Stimulated activated CD8-positive, alpha-beta memory T cell treated with anti-CD3 and anti-CD28 coated beads, Interleukin-12 subunit alpha, Interleukin-12 subunit beta, amount 100 ng/mL, for 4 hours (primary cell): ENCODE data around the gene NFIA.
"Not testable (repeated sequence)": the region's sequence is repeated elsewhere in the genome, so short reads cannot be mapped to it uniquely, and the experiment has no call there.

Experiments used
- DNase-seq: peaks from one replicate; pipeline ENCODE4 v3.0.0-alpha.2; 2020; ENCODE audit warnings: low read depth

The NFIA gene

GRCh38 chr1:61273167-61273705 is 190.9 kb downstream of the NFIA start:
- no peak for DNase-seq

DNA sequence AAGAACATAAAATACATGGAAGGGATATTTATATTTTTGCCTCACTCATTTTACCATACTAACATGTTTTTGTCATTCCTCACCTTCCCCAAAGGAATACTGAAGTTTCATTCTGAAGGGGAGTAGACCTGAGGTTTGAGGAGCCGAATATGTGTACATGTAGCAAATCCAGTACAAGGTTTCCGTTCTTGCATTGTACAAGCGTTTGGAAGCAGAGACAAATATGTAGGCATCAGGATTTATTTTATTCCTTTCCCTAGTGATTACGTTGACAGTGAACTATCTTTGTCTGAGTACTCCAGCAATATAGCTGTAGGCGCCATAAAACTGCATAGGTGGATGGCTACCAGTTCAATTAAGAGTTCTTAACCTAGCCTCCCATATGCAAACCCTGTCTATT is 191.5 kb downstream of the NFIA start:
- DNase-seq: no peak

DNA sequence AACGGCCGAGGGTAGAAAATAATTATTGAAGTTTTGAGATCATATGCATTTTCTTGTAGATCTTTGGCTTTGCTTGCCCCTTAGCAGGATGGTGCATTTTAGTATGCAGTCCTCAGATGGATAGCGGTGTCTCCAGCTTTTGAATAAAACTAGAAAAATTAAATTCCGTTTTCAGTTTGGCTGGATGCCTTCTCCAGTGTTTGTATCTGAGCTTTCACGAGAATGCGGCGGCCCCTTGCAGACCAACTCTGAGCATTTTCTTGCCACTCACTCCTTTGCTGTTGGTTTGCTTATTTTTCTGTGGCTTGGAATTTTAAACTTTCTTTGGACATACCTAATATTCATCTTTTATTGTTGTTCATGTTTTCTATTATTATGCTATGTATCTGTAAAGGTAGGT is 192.6 kb downstream of the NFIA start:
- DNase-seq: no peak

DNA sequence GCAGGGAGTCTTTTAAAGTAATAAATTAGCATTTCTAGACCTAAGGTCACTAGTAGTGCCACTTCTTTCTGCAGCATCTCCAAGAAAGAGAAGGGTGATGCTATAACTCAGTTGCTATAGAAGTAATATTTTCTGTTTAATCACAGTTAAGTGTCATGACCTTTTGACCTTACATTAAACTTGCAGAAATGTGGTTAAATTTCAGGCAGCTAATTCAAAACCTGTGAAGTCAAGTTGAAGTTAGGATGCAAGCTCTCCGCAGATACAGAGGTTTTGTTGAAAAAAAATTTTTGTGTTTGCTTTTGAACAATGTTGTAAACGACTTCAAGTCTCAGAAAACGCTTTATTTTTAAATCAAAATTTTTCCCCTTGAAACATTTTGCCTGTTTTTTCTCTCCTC is 193.9 kb downstream of the NFIA start:
- no peak for DNase-seq

GRCh38 chr1:61277121-61277690 is 194.8 kb downstream of the NFIA start:
- DNase-seq: no peak

DNA sequence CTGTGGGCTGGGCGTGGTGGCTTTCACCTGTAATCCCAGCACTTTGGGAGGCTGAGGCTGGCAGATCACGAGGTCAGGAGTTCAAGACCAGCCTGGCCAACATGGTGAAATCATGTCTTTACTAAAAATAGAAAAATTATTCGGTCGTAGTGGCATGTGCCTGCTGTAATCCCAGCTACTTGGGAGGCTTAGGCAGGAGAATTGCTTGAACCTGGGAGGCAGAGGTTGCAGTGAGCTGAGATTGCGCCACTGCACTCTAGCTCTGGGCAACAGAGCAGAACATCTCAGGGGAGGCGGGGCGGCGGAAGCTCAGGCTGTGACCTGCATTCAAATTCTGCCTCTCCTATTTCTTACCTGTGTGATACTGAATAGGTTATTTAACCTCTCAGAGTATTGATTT is 196.1 kb downstream of the NFIA start:
- not testable (repeated sequence) for DNase-seq

GRCh38 chr1:61278966-61279365 is 196.6 kb downstream of the NFIA start:
- DNase-seq: no peak

GRCh38 chr1:61279570-61279969 is 197.2 kb downstream of the NFIA start:
- no peak for DNase-seq

- DNase-seq: no peak
These were observed 198.1 kb downstream of the NFIA start for GRCh38 chr1:61280452-61280851.

- DNase-seq: no peak
These were observed 200.0 kb downstream of the NFIA start for GRCh38 chr1:61282387-61282786.

GRCh38 chr1:61284248-61284854 is 202.0 kb downstream of the NFIA start:
- no peak for DNase-seq

GRCh38 chr1:61284936-61285335 is 202.6 kb downstream of the NFIA start:
- no peak for DNase-seq

- DNase-seq: no peak
These were observed 203.1 kb downstream of the NFIA start for GRCh38 chr1:61285371-61285885.

DNA sequence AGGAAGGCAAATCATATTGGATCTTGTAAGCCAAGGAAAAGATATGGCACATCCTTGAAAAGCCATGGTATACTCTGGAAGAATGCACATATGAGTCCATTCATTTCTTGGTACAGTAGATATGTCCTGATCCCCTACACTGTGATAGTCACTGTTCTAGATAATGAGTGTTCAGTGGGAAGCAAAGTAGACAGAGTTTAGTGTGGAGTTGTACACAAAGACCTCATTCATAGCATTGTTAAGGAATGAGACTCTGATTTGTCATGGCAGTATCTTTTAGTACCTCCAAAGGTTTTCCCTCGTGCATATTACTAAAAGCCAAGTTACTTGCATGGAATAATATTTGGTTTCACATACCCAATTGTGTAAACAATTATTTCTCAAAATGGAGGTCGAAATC is 204.7 kb downstream of the NFIA start:
- no peak for DNase-seq

GRCh38 chr1:61287734-61288133 is 205.4 kb downstream of the NFIA start:
- no peak for DNase-seq

DNA sequence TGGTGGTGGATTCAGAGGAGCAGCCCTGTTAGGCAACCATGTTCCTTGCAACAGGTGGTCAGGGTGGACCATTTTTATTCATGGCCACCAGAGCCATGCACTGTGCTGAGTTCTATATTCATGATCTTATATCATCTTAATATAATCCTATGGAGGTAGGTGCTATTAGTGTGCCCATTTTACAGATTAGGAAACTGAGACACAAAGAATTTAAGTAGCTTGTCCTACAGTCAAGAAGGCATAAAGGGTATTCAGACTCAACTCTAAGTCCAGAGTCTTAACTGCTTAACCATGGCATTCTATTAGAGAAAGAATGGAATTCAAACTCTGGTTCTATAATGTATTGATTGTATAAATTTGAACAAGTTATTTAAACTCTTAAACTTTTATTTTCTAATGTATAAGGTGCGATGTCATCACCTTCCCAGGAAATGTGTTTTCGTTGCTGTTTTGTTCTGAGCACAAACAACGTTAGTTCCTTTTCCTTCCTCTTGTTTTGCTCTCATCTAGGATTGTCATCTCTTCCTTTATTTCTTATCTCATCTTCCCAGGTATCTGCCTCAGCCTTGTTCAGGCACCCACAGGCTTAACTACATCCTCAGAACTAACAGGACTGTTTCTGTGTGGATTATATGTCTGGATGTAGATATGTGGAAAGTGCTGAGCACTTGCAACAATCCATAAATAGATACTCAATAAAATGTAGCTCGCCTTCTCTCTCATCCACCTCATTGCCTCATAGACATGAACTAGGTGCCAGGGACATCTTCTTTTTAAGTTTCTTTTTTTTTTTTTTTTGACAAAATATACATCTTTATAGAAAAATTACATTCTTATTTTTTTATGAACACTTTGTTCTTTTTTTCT is 207.1 kb downstream of the NFIA start:
- no peak for DNase-seq

DNA sequence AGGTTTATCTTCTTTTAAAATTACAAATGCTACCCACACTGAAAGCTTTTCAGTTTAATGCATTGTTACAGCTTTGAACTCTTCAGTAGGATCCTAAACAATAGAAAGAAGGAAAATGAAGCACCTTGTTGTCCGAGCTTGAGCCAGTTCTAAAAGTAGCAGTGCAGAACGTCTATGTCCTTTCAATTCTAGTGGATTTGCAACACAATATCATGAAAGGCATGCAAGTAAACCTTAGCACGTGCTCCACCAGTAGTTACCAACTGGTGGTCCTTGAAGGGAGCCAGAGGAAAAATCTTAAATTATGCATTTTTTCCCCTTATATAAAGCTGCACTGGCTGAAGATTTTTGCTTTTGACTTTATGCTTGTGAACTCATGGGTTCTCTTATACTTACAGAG is 208.2 kb downstream of the NFIA start:
- no peak for DNase-seq

DNA sequence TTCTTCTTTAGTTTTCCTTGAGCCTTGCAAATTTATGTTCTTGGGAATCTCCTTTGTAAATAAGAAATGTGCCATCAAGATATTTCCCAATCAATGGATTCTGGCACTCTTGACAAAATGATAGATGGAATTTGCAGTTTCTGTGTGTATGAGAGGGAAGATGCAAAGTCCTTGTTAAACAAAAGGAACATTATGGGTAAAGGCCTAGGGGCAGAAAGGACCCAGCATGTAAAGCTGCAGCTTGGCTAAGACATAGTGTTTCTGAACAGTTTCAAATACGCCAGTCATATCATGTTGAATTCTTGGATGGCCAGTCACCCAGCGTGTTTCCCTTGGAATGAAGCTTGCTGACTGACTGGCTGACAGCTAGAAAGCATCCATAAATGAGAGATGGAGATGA is 210.8 kb downstream of the NFIA start:
- no peak for DNase-seq

DNA sequence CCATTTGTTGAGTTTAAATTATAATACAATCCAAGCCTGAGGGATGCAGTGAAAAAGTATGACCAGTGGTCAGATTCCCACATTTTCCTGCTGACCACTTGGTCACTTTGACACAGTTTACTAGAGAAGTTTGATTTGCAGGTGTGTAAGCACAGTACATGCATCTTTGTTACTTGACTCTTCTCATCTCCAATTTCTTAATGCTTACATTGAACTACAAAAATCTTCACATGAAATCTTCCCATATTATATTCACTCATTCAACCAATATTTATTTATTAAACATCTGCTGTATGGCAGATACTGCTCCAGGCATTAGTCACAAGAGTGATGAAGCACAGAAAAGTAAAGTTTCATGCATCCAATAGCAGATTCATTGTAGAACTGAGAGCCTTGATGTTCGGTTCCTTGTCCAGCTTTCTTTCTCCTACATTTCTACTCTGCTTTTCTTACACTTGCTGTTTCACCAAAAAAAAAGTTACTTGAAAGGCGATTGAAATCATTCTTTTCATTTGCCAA is 211.7 kb downstream of the NFIA start:
- no peak for DNase-seq

GRCh38 chr1:61294930-61295329 is 212.6 kb downstream of the NFIA start:
- DNase-seq: no peak

DNA sequence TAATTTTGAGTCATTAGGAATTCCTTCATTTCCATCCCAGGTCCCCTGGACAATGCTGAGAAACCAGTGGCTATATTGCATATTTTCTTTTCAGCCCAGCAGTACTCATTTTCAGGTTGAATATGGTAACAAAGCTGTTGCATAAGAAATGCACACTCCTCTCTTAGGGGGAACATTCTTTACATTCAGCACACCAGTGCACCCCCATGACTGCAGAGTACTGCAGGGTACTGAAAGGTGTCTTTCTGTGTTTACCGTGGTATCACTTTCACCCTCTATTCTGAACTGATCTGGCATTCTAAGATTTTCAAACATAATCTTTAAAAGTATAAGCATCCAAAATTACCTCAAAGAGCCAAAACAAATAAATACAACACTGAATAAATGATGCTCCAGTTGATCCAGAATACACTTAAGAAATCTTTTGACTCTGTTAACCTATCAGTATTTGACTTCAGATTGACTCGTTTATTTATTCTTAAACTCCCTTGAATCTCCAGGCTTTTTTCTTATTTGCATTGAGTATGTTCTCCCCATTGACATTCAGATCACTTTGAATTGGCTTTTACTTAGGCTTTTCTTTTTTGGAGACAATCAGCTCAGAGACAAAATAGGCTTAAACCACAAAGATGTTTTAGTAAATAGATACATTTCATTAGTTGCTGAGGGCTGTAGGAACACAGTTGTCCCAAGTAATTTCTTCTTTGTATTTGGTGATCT is 213.6 kb downstream of the NFIA start:
- DNase-seq: no peak

DNA sequence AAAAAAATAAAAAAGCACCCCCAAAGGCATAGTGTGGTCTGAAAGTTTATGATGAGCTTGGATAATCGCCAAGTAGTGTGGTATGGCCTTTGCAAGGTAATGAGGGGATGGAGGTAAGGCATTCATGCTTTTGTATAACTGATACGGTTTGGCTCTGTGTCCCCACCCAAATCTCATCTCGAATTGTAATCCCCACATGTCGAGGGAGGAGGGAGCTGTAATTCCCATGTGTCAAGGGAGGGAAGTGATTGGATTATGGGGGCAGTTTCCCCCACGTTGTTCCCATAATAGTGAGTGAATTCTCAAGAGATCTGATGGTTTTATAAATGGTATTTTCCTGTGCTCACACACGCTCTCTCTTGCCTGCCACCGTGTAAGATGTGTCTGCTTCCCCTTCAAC is 215.5 kb downstream of the NFIA start:
- no peak for DNase-seq
